Activated CD8-positive, alpha-beta memory T cell treated with anti-CD3 and anti-CD28 coated beads, Interleukin-2, amount 50 U/mL, for 24 hours (primary cell): ENCODE measurements around the gene TOX4.

ENCODE experiments used
- DNase-seq: peaks from one replicate; pipeline ENCODE4 v3.0.0-alpha.2; 2020; ENCODE audit errors: extremely low read depth

TOX4 gene

DNA sequence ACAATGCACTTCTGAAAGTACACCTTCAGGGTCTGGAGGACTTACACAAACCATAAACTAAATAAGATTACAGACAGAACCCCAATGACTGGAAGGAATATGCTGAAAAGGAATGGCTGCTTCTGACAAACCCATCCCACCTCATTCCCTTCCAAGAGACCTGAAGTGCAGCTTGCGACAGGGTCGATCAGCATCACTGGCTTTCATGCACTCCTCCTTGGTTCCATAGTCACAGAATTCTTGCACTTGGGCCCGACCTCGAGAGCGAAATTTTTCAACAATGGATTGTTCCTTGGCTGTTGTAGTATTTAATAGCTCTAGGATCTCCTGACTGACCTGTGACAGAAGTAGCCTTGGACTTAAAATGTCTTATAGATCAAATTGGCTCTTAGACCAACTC lies 24.6 kb downstream of the TOX4 start:
- DNase-seq = no peak

- DNase-seq = no peak
Observed at GRCh38 chr14:21503376-21503775, 26.4 kb downstream of the TOX4 start.

DNA sequence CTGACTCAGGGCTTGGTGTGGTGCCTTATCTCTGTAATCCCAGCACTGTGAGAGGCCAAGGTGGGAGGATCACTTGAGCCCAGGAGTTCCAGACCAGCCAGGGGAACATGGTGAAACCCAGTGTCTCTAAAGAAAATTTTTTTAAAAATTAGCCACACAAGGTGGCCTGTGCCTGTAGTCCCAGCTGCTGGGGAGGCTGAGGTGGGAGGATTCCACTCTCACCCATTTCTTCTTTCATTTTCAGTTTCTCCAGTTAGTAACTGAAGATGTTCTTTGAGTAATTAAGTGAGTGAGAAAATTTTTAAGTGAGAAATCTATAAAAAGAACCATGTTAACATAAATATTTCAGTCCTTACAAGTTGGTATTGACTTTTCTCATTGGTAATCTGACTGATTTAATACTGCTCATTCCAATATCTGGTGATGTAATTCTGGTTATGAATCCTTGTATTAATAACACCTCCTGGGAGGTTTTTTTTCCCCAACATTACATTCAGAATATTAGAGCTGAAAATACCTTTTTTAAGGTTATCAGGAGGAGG lies 28.1 kb downstream of the TOX4 start:
- DNase-seq = no peak

DNA sequence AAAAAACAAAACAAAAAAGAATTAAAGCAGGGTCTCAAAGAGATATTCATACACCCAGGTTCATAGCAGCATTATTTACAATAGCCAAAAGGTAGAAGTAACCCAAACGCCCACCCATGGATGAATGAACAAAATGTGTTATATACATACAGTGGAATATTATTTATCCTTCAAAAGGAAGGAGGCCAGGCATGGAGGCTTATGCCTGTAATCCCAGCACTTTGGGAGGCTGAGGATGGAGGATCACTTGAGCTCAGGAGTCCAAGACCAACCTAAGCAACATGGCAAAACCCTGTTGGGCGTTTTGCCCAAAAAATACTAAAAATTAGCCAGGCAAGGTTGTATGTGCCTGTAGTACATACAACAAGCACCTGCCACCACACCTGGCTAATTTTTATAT lies 29.6 kb downstream of the TOX4 start:
- no peak for DNase-seq

DNA sequence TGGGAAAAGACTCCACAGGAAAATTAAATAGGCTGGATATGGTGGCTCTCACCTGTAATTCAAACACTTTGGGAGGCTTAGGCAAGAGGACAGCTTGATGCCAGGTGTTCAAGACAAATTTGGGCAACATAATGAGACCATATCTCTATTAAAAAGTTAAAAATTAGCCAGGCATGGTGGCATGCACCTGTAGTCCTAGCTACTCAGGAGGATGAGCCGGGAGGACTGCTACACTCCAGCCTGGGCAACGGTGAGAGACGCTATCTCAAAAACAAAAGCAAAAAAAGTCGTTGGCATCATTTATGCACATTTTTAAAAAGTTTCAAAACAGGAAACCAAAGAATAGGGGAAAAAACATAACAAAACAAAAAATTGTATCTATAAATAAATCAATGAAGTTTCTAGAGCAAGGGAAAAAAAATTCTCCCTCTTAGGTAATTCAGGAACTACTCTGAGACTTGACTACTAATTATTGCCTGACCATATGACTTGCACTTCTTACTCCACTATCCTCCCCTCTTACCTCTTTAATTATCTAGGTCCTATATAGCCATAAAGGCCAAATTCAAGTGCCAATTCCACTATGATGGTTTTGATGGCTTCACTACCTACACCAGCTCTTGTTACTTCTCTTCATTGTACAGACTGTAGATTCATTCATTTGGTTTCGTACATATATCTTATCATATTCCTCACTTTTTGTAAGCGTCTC lies 32.6 kb downstream of the TOX4 start:
- DNase-seq = no peak

DNA sequence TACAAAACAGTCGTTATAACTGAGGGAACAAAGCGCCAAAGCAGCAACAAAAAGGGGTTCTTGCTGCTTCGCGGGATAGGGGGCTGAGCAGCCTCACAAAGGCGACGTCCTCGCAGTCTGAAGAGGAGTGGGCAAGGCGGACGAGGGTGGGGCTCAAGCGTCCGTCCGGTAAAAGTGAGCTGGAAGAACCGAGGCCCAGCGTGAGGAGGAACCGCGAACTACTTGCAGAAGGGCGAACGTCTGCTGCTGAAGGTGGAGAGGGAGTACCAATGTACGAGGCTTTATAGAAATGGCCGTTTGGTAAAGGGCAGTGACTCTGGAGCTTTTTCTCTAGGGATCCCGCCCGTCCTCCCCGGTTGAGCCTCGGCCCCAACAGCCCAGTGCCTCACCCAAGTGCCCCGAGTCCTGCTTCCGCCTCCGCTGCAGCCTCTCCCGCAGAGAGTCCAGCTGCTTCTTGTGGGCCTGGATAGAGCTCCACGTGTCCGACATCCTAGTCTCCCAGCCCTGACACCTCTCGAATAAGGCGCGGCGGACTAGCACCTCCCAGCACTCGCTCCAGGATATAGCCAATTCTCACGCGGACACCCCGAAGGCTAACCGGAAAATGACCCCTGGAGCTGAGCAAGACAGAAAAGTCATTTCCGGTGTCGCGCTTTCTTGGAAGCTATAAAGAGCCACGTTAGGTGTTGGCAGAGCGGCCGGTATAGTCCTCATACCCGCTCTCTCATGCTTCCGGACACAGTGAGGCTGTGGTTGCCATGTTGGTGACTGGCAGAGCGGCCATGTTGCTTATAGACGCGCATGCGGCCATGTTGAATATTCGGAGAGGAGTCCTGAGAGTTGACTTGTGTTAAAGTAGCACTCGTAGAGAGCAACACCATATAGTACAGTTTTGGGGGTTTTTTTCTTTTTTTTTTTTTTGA lies 34.0 kb downstream of the TOX4 start, which contains the start of gene METTL3:
METTL3 (minus strand) TSS at position 606 of the 923 bp plus-strand sequence; CDS start at position 489, 117 bp downstream.
- peak; percentile 88 for DNase-seq

- no peak for DNase-seq
Observed at GRCh38 chr14:21514341-21514740, 37.3 kb downstream of the TOX4 start.

DNA sequence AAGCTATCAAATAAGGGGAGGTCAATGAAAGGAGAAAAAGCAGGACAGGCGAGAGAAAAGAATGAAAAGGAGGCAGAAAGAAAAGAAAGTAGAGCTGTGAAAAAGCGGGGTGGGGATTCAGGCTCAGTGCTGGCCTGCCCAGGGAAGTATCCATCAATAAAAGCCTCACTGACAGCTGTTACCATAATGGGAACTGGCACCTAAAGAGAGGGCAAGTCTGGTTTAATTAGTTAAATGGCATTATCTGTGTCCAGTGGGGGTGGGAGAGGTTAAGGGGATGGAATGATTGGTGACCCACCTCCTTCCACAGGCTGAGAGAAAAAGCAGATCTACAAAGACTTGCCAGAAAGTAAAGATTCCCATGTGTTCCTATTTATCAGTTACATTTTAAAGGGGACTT lies 41.7 kb downstream of the TOX4 start:
- no peak for DNase-seq

DNA sequence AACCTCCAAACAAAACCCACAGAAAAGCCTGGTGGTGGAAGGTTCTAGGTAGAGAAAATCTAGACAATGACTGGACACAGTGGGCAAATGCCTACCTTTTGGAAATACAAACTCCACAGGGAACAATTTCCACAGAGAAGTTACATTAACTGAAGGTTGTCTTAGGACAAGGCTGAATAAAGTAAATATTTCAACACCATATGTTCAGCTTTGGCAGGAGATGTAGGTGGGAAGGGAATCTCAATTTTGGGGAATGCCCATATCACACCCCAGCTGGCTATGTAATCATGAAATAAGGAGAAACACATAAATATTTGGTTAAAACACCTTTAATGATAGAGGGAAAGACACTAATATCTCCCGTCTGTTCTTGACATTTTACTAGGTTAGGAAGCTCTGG lies 43.8 kb downstream of the TOX4 start:
- no peak for DNase-seq

DNA sequence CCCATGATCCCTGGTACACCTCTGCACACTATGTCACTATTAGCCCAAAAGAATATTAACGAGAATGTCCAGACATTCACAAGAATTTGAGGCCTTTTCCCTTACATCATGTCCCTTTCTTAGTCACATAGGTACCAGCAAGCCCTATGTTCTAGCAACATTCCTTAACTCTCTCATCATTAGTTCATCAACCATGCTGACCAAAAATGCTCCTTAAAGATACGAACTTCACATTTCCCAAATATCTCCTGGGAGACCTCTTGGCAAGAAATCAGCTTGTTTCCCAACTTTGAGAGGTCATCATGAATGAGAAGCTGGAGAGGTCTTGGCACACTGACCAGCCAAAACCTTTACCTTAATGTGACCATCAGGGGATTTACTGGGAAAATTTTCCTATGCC lies 44.5 kb downstream of the TOX4 start:
- DNase-seq = no peak

DNA sequence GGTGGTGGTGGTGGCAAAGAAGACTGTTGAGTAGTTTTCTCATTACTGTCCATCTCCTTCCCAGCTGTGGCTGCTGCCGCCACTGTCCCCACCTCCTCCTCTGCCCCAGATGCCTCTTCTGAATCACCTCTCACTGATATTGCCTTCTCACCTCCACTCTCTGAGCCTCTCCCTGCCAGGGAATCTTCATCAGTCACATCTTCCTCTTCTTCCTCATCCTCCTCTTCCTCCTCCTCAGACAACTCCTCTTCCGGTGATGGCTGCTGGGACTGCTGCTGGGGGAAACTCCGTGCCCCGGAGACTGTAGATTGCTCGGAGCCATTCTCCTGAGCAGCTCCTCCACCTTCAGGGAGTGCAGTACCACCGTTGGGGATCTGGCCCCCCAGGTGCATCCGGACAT lies 46.2 kb downstream of the TOX4 start:
- no peak for DNase-seq

GRCh38 chr14:21524575-21525490 lies 47.8 kb downstream of the TOX4 start:
- no peak for DNase-seq

DNA sequence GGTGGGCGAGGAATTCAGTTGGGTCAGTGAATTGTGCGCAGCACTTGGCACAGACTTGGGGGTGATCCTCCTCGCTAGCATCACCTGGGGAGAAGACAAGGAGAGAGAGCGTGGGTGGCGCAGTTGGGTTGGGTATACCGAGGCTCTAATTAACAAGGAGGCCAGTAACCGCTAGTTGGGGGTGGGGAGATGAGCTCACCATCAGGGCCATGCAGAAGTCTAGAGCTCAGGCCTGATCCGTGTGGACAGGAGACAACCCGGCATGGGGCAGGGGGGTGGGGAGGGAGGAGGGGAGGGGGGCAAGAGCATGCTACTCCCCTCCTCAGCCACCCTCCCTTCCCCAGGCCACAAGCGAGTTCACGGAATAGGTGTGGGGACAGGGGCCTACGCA lies 48.6 kb downstream of the TOX4 start:
- DNase-seq = no peak

DNA sequence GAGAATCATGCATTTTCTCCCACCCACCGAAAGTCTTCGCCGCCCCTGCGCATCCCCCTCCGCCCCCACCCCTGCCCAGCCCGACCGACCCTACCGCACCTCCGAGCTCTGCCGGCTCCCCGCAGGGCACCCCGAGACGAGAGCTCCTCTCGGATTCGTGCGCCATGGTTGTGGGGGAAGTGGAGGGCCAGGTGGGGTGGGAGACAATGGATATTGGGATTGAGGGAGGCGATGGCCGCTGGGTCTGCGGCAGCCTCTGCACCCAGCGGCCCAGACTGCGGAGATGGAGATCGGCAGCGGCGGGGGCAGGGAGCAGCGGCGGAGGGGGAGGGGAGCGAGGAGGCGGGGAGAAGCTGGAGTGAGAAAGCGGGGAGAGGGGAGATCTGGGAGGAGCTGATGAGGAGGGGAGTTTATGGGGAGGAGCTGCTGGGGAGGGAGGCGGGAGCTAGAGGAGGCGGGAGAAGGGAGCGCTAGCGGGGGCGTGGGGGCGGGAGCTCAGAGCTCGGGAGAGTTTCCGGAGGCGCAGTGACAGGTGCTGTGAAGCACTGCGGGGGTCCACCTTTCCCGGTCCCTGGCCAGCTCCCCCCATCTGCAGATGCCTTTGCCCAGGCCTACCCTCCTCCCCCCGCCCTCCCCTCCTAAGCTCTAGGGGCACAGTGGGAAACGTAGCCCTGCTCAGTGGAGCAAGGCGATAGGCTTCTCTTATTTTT lies 49.1 kb downstream of the TOX4 start, which contains the start of gene SALL2:
SALL2 (minus strand) TSS at position 385 of the 710 bp plus-strand sequence; CDS start at position 166, 219 bp downstream.
- peak; percentile 26 for DNase-seq

- DNase-seq = no peak
Observed at GRCh38 chr14:21526672-21527317, 49.8 kb downstream of the TOX4 start.

GRCh38 chr14:21527318-21527679 lies 50.3 kb downstream of the TOX4 start:
- no peak for DNase-seq

DNA sequence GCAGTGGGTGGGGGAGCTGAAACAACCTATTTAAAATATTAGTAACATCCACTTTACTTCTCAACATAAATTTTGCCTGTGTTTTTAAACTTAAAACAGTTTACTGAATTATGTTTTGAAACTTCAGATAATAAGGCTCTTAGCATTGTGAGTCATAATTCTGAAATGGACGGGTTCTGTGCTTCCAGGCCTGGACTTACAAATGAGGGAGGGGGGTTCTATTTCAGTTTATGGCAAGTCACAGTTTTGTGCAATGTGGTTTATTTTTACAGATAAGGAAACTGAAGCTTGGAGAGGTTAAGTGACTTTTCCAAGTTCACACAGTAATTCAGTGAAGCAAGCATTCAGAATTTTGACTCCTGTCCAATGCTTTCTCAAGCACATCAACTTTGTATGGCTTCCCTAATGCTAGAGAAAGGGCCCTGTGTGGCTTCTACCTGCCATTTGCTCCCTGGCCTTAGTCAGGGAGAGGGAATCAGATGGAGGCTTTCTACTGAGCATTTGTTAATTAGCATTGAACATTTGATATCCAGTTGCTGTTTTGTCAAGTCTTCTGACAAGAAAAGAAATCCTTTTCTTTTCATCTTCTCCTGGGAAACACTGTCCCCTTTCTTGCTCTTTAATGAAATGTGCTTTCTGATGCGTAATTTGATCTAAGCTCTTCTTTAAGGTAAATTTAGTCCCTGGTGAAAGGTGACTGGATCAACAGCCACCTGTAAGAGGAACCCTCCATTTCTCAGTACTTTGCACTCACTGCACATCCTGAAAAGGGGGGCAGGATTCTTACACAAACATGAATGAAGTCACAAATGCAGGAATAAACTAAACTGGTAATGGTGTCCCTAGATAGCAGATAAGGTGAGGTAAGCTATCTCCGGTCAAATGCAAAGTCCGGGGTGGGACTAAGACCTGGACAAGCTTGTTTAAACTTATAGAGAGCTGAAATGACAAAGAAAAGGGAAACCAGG lies 51.7 kb downstream of the TOX4 start:
- DNase-seq = no peak

GRCh38 chr14:21529515-21529914 lies 52.5 kb downstream of the TOX4 start:
- no peak for DNase-seq

DNA sequence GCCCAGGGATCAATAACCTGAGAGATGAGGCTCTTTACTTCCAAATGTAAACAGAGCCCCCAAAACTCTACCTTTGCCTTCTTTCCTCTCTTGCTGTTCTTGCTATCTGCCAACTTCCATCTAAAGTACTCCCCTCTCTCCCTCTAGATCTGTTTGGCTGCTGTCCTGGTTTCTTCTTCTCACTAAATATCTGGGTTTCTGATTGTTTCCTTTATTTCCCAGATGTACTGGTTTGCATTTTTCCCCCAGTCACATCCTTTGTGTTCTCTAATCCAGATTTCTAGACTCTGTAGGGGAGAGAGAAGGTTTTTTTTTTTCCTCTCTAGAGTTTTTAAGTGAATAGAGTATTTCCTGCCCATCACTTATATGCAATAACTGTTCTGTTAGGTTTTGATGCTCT lies 56.3 kb downstream of the TOX4 start:
- no peak for DNase-seq
